ENCODE measurements around the gene PRR5. TPM values are rescaled to one million over a fixed set of nuclear protein-coding genes. Genes with fewer than 3 reads are reported as not detected.

The PRR5 gene
- polyA plus RNA-seq, 1 of the 3 experiments (the other 2 are of a cell fraction), result 1.3 TPM

DNA sequence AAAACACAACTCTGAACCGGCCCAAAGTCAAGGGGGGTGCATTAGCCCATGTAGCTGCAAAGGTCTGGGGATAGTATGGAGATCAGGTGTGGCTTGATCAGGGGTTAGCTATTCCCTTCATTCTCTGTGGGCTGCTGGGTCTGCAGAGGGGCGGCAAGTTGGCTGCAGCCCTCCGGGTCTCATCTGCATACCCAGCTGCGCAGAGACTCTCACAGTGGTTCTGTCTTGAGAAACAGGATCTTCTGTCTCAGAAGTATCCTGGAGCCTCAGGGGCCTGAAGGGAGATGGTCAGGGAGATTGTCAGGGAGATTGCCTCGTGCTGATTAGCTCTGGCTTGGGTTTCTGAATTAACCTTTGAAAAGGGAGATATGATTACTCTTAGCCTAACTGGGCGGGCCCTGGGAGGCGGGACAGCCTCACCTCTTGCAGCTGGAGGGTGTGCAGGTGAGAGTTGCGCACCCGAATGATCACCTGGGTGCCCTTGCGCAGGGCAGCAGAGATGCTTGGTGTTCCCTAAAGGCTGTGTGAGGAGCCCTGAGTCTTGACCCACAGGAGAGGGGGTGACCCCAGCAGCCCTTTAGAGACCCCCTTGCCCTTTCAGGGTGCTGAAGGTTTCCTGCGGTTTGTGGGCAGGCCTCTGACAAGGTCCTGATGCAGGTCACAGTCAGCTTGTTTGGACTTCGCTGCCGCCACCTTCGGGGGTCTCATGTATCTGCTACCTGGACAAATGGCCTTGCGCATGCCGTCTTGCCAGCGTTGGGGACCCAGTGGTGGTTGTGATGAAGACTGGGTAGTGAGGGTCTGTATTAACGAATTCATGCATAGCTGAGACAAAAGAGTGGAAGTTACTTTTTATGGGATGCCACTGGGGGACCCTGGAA, 57.7 kb downstream of the PRR5 start:
- Histone ChIP-seq H4K20me1 (ENCODE audit: insufficient read depth) (no peaks in the 10 kb centered on the region), H3K4me1 (ENCODE audit: control insufficient read depth in 1 of 2, insufficient read depth in 2 of 2, low read depth in 1 of 2, low read length in 1 of 2) (peaks cover 0 to 4% of the 10 kb centered on the region in 2 experiments; a peak in 1 of 4 replicates), H3K27ac (ENCODE audit: low read depth in 2 of 2, low read length in 1 of 2) (no peak overlapping the region), H3K9ac (no peak overlapping the region), H2AFZ (ENCODE audit: low read depth) (no peak overlapping the region), H3K9me2 (no peaks in the 10 kb centered on the region), H3K4me3 (ENCODE audit: low read depth in 2 of 2, low read length in 1 of 2) (no peak overlapping the region), H3K79me2 (ENCODE audit: insufficient read depth) (no peaks in the 10 kb centered on the region), H3K4me2 (no peak overlapping the region), H3K9me3 (no peaks in the 10 kb centered on the region), H3K27me3 (ENCODE audit: insufficient read depth) (no peaks in the 10 kb centered on the region), H3K36me3 (replicated peaks in 1 of 2; ENCODE audit: control insufficient read depth in 1 of 2, insufficient read depth in 2 of 2, low read length in 1 of 2) (no peaks in the 10 kb centered on the region), H3F3A (replicated peaks; ENCODE audit: insufficient read depth) (no peaks in the 10 kb centered on the region)
- POLR2A ChIA-PET, result no interaction called here
- no peak for DNase-seq
- no peak for TF ChIP-seq POLR2AphosphoS5 (IDR thresholded peaks at IDR 0.05; ENCODE audit: low read depth, low read length)
- TF ChIP-seq FOSL2 (IDR thresholded peaks at IDR 0.05; ENCODE audit: borderline replicate concordance, low read depth), result no peak
- TF ChIP-seq, protein P1, sequence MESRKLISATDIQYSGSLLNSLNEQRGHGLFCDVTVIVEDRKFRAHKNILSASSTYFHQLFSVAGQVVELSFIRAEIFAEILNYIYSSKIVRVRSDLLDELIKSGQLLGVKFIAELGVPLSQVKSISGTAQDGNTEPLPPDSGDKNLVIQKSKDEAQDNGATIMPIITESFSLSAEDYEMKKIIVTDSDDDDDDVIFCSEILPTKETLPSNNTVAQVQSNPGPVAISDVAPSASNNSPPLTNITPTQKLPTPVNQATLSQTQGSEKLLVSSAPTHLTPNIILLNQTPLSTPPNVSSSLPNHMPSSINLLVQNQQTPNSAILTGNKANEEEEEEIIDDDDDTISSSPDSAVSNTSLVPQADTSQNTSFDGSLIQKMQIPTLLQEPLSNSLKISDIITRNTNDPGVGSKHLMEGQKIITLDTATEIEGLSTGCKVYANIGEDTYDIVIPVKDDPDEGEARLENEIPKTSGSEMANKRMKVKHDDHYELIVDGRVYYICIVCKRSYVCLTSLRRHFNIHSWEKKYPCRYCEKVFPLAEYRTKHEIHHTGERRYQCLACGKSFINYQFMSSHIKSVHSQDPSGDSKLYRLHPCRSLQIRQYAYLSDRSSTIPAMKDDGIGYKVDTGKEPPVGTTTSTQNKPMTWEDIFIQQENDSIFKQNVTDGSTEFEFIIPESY (IDR thresholded peaks at IDR 0.05; ENCODE audit: borderline replicate concordance, low read depth), result no peak
- no peak for TF ChIP-seq TAF1 (IDR thresholded peaks at IDR 0.05; ENCODE audit: borderline replicate concordance, low read depth, low read length)
- TF ChIP-seq GABPA (IDR thresholded peaks at IDR 0.05; ENCODE audit: low read depth), result no peak
- no peak for TF ChIP-seq RFX5 (IDR thresholded peaks at IDR 0.05; ENCODE audit: low read length)
- no peak for TF ChIP-seq CHD2 (IDR thresholded peaks at IDR 0.05; ENCODE audit: low read length, partially characterized antibody)
- no peak for TF ChIP-seq FOXJ3 (CRISPR knock-in tag; IDR thresholded peaks at IDR 0.05)
- no peak for TF ChIP-seq NRF1 (IDR thresholded peaks at IDR 0.05; ENCODE audit: low read depth, low read length)
- TF ChIP-seq TEAD4 (IDR thresholded peaks at IDR 0.05; ENCODE audit: borderline replicate concordance, insufficient read depth), result no peak
- no peak for TF ChIP-seq MXI1 (IDR thresholded peaks at IDR 0.05; ENCODE audit: low read depth, low read length)
- no peak for TF ChIP-seq RXRA (IDR thresholded peaks at IDR 0.05; ENCODE audit: borderline replicate concordance, low read depth)
- TF ChIP-seq EZH2phosphoT487 (IDR thresholded peaks at IDR 0.05; ENCODE audit: borderline replicate concordance, low read depth), result no peak
- TF ChIP-seq MEF2A (IDR thresholded peaks at IDR 0.05; ENCODE audit: borderline replicate concordance, low read depth), result no peak
- TF ChIP-seq GATA2 (CRISPR knock-in tag; IDR thresholded peaks at IDR 0.05), result no peak
- CTCF ChIA-PET, result interaction anchor here (1.3 kb wide), 1 partner anchor 10 kb away, joined by 3 read pairs; no protein-coding TSS in a partner anchor
- WGBS (ENCODE audit: low lambda C conversion rate), result 77% methylated on average over 13 of the region's 18 CpGs

DNA sequence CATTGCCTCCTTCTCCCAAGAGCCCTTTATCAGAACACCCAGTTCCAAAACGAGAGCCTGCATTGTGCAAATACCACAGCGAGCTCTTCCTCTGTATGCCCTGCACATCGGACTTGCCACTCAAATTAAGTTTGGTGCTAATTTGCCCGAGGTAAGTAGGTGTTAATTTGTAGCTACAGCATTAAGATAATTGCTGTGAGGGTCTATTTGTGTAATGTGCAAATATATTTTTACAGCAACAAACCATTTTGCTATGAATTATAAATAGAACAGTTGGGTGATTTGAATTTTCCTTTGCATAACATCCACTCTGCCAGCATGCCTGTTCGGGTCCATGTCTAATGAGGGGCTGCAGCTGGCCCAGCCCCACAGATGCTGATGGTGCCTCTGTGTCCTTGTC, 58.5 kb downstream of the PRR5 start:
- Histone ChIP-seq H3K27ac (ENCODE audit: low read depth in 2 of 2, low read length in 1 of 2) (no peak overlapping the region), H3K36me3 (replicated peaks in 1 of 2; ENCODE audit: control insufficient read depth in 1 of 2, insufficient read depth in 2 of 2, low read length in 1 of 2) (no peaks in the 10 kb centered on the region), H3K9ac (no peak overlapping the region), H3K27me3 (ENCODE audit: insufficient read depth) (no peaks in the 10 kb centered on the region), H4K20me1 (ENCODE audit: insufficient read depth) (no peaks in the 10 kb centered on the region), H3K4me2 (no peak overlapping the region), H3K79me2 (ENCODE audit: insufficient read depth) (no peaks in the 10 kb centered on the region), H3K9me3 (no peaks in the 10 kb centered on the region), H2AFZ (ENCODE audit: low read depth) (no peak overlapping the region), H3K9me2 (no peaks in the 10 kb centered on the region), H3F3A (replicated peaks; ENCODE audit: insufficient read depth) (no peaks in the 10 kb centered on the region), H3K4me1 (ENCODE audit: control insufficient read depth in 1 of 2, insufficient read depth in 2 of 2, low read depth in 1 of 2, low read length in 1 of 2) (peaks cover 0 to 4% of the 10 kb centered on the region in 2 experiments; a peak in 1 of 4 replicates), H3K4me3 (ENCODE audit: low read depth in 2 of 2, low read length in 1 of 2) (no peak overlapping the region)
- no peak for TF ChIP-seq MAX (IDR thresholded peaks at IDR 0.05; ENCODE audit: low read depth)
- TF ChIP-seq EP300 (IDR thresholded peaks at IDR 0.05; ENCODE audit: borderline replicate concordance in 1 of 2, low read depth in 1 of 2, low read length in 1 of 2), result no peak
- no peak for TF ChIP-seq ELF1 (IDR thresholded peaks at IDR 0.05)
- TF ChIP-seq MEF2A (IDR thresholded peaks at IDR 0.05; ENCODE audit: borderline replicate concordance, low read depth), result no peak
- no peak for TF ChIP-seq USF1 (IDR thresholded peaks at IDR 0.05; ENCODE audit: borderline replicate concordance, low read depth)
- no peak for TF ChIP-seq TEAD4 (IDR thresholded peaks at IDR 0.05; ENCODE audit: borderline replicate concordance, insufficient read depth)
- no peak for TF ChIP-seq CTCF (IDR thresholded peaks at IDR 0.05)
- no peak for TF ChIP-seq TCF12 (IDR thresholded peaks at IDR 0.05)
- TF ChIP-seq GATA2 (CRISPR knock-in tag; IDR thresholded peaks at IDR 0.05), result no peak
- no peak for TF ChIP-seq SMC3 (IDR thresholded peaks at IDR 0.05; ENCODE audit: low read depth, low read length)
- no peak for TF ChIP-seq GABPA (IDR thresholded peaks at IDR 0.05; ENCODE audit: low read depth)
- no peak for TF ChIP-seq EZH2phosphoT487 (IDR thresholded peaks at IDR 0.05; ENCODE audit: borderline replicate concordance, low read depth)
- no peak for DNase-seq
- 51% methylated on average over 5 of the region's 5 CpGs for WGBS (ENCODE audit: low lambda C conversion rate)
- ChIA-PET CTCF (interaction anchor here (1.3 kb wide), 1 partner anchor 9 kb away, joined by 3 read pairs; no protein-coding TSS in a partner anchor), POLR2A (no interaction called here)
